IMR-90 (cell line): ENCODE data around the gene DUOX2.

ENCODE experiments used
- CHD1 ChIP-seq: IDR thresholded peaks from 2 replicates; pipeline ENCODE4 v1.6.1; 2012; ENCODE audit warnings: low read depth, low read length, improper control_type of control experiment
- CTCF ChIP-seq: conservative IDR thresholded peaks from 2 replicates; pipeline ENCODE4 v1.5.1; 2012; ENCODE audit warnings: mild to moderate bottlenecking, low read depth, low read length, improper control_type of control experiment
- NFE2L2 ChIP-seq: fragments of 150-350 bp; IDR thresholded peaks from 2 replicates; pipeline ENCODE4 v1.6.1; 2016; ENCODE audit warnings: low read depth, mild to moderate bottlenecking, low read length
- POLR2A ChIP-seq: IDR thresholded peaks from 2 replicates; pipeline ENCODE4 v1.6.1; 2012; ENCODE audit warnings: mild to moderate bottlenecking, low read depth, low read length
- RAD21 ChIP-seq: IDR thresholded peaks from 2 replicates; pipeline ENCODE4 v1.6.1; 2012; ENCODE audit warnings: low read length, improper control_type of control experiment
- SMC3 ChIP-seq: fragments of 150-350 bp; IDR thresholded peaks from 2 replicates; pipeline ENCODE4 v1.6.1; 2016; ENCODE audit warnings: low read depth, mild to moderate bottlenecking, antibody characterized with exemption, low read length, moderate library complexity

GRCh38 chr15:45105586-45105985 lies 8.4 kb downstream of the DUOX2 start:
- TF ChIP-seq CHD1 (no peak), POLR2A (no peak), CTCF (no peak), NFE2L2 (no peak), SMC3 (no peak), RAD21 (no peak)
